Memory B cell (primary cell): Measurements from ENCODE around the gene EPB41L1.
A peak's percentile ranks its signal among the peaks of the same experiment; 100 is the strongest.

Source experiments
- ATAC-seq: fragments of 150-1000 bp; cut with Tn5 transposase; 2 replicates; pipeline ENCODE4 v1.10.0; 2021; ENCODE audit warnings: low read depth, mild to moderate bottlenecking, moderate library complexity
- DNase-seq, 2 donors: peaks; one replicate each; pipeline ENCODE4 v3.0.0; 2022; ENCODE audit warnings: low spot score in 2 of 2
- H3K27ac Mint-ChIP-seq: one replicate; pipeline ENCODE4 v1.8.0; 2022; ENCODE audit warnings: mild to moderate bottlenecking, moderate library complexity, mixed read lengths
- H3K27me3 Mint-ChIP-seq: one replicate; pipeline ENCODE4 v1.8.0; 2022; ENCODE audit warnings: mixed read lengths
- H3K36me3 Mint-ChIP-seq: one replicate; pipeline ENCODE4 v1.8.0; 2022; ENCODE audit warnings: mild to moderate bottlenecking, mixed read lengths
- H3K4me1 Mint-ChIP-seq: one replicate; pipeline ENCODE4 v1.8.0; 2022; ENCODE audit warnings: mixed read lengths
- H3K4me3 Mint-ChIP-seq: one replicate; pipeline ENCODE4 v1.8.0; 2022; ENCODE audit warnings: mild to moderate bottlenecking, moderate library complexity, mixed read lengths
- H3K9me3 Mint-ChIP-seq: one replicate; pipeline ENCODE4 v1.8.0; 2022; ENCODE audit warnings: mixed read lengths

Gene EPB41L1

DNA sequence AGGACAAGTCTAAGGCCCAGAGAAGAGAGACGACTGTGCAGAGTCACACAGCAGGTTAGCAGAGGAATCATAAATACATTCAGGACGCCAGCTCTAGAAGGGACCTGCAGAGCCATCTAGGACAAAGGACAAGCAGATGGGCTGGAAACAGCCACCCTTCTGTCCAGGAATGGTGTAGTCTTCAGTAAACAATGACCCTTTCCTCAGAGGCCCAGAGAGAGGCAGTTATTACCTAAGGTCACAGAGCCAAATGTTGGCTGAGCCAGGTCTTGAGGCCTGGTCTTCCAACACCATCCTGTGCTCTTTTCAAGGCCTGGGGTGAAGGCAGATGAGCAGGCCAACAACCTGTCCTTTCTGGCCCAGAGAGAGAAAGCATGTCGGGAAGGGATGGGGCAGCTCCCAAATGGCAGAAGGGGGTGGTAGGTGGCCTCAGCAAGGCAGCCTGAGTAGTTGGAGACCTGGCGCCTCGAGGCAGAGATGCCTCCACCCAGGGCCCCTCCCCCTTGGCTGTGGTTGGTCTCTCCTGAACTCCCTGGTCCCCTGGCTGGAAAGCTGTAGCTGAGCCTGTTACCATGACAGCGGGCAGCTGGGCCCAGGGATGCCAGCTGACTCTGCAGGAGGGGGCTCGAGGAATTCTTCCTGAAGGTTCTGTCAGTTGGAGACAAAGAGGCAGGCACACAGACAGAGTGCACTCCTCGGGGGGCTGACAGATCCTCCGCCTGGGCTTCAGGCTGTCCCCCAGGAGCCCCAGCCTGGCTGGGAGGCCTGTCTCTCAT, 24.8 kb downstream of the EPB41L1 start:
- DNase-seq (no peak), ATAC-seq (no peak)
- H3K9me3 Mint-ChIP-seq, result no peaks in the 10 kb centered on the region
- no peaks in the 10 kb centered on the region for H3K4me1 Mint-ChIP-seq
- no peak overlapping the region for H3K27ac Mint-ChIP-seq
- H3K27me3 Mint-ChIP-seq, result peaks cover 4% of the 10 kb centered on the region
- no peaks in the 10 kb centered on the region for H3K36me3 Mint-ChIP-seq
- H3K4me3 Mint-ChIP-seq, result no peak overlapping the region

- Mint-ChIP-seq H3K9me3 (no peaks in the 10 kb centered on the region), H3K27ac (no peak overlapping the region), H3K36me3 (no peaks in the 10 kb centered on the region), H3K4me3 (no peak overlapping the region), H3K4me1 (no peaks in the 10 kb centered on the region), H3K27me3 (peaks cover 4% of the 10 kb centered on the region)
- DNase-seq (no peak), ATAC-seq (no peak)
These were observed 25.8 kb downstream of the EPB41L1 start for GRCh38 chr20:36180323-36180722.

GRCh38 chr20:36181934-36182603, 27.5 kb downstream of the EPB41L1 start:
- Mint-ChIP-seq H3K27ac (no peak overlapping the region), H3K4me3 (no peak overlapping the region), H3K4me1 (no peaks in the 10 kb centered on the region), H3K9me3 (no peaks in the 10 kb centered on the region), H3K27me3 (peaks cover 2% of the 10 kb centered on the region), H3K36me3 (no peaks in the 10 kb centered on the region)
- ATAC-seq, result no peak
- DNase-seq, result no peak

DNA sequence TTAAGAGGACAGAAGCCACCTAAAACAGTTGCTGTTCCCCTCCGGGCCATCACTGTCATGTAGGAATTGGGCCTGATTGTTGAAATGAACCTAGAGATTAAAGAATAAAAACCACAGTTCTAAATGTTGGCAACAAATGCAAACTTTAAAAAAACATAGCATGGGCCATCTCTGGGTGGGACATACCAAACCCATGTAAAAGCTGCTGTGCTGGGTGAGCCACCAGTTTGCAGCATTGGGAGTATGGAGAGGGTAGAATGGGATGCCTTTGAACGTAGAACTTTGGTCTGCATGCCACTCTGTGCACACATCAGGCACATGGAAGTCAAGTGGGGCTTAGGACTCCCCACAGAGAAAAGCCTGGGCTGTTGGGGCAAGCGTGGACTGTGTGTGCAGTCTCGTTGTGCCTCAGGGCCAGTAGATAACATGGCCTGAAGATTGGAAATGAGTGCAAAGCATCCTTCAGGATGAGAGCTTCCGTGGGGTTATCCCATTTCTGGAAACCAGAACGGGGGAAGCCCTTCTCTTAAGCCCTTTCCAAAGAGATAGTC, 28.1 kb downstream of the EPB41L1 start:
- H3K27me3 Mint-ChIP-seq, result no peaks in the 10 kb centered on the region
- H3K36me3 Mint-ChIP-seq, result no peaks in the 10 kb centered on the region
- DNase-seq (no peak), ATAC-seq (no peak)
- H3K4me1 Mint-ChIP-seq, result no peaks in the 10 kb centered on the region
- H3K9me3 Mint-ChIP-seq, result no peaks in the 10 kb centered on the region
- H3K4me3 Mint-ChIP-seq, result no peak overlapping the region
- no peak overlapping the region for H3K27ac Mint-ChIP-seq

DNA sequence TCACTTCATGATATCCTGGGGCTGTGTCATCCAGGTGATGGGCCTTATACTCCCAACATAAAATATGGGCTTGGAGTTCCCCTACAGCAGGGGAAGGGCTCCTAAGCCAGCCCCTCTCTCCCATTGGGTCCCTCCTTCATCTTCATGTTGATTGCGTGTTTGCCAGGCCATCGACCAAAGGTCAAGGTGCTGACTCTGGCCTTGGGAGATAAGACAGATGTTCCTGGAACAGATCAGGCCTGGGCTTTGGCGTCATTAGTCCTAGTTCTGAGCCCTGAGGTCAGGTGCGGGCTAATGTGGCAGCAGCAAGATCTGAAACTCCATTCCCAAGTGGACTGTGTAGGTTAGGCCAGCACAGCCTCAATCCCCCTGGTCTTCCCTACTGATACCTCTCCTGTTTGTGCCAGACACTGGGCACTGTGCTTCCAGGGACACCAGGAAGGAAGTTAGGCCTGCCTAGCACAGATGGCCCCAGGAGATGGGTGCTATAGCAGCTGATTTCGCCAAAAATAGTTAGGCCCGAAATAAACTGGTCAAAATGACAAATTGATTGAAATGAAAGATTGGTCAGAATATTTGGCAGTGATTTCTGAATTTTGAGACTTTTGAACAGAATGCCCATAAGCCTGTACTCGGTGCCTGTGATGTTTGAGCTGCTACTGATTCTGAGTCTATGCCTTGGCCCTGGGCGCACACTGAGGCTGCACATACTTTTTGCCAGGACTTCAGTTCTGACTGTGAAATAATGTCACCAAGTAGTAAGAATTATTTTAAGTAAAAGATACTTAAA, 28.8 kb downstream of the EPB41L1 start:
- no peaks in the 10 kb centered on the region for H3K27me3 Mint-ChIP-seq
- no peaks in the 10 kb centered on the region for H3K4me1 Mint-ChIP-seq
- H3K27ac Mint-ChIP-seq, result no peak overlapping the region
- no peaks in the 10 kb centered on the region for H3K36me3 Mint-ChIP-seq
- H3K9me3 Mint-ChIP-seq, result no peaks in the 10 kb centered on the region
- H3K4me3 Mint-ChIP-seq, result no peak overlapping the region
- ATAC-seq (no peak), DNase-seq (no peak)

DNA sequence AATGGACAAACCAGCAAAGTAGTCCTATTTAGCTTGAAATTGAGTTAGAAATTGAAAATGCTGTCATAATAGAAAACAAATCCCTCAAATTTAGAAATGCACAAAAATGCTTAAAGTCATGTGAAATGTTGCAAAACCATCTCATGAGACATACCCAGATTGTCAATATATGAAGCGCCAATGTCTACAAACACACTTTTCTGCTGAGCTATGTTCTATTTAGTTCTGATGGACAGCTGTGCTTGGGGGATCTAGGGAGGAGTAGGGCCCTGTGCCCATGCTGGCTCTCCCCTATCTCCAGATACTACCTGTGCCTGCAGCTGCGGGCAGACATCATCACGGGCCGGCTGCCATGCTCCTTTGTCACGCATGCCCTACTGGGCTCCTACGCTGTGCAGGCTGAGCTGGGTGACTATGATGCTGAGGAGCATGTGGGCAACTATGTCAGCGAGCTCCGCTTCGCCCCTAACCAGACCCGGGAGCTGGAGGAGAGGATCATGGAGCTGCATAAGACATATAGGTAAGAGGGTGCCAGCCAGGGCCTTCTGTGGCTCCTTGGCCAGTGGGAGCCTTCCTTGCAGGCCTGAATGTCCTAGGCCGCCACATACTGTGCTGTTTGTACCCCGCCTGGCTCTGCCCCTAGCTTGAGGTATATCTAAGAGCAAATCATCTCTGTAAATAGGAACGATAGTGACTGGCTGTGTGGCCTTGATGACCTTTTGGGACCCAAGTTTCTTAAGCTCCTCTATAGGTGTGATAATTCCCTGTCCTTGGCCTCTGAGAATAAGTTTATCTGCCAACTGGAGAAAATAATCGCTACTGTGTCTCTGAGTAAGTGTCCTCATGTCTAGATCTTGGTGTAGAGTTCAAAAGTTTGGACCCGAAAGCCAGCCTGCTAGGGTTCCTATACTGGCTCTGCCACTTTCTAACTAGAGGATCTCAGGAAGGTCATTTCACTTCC, 30.6 kb downstream of the EPB41L1 start:
- H3K36me3 Mint-ChIP-seq, result no peaks in the 10 kb centered on the region
- no peaks in the 10 kb centered on the region for H3K9me3 Mint-ChIP-seq
- no peak overlapping the region for H3K27ac Mint-ChIP-seq
- no peak for ATAC-seq
- H3K4me1 Mint-ChIP-seq, result no peaks in the 10 kb centered on the region
- DNase-seq, result no peak
- H3K27me3 Mint-ChIP-seq, result no peaks in the 10 kb centered on the region
- no peak overlapping the region for H3K4me3 Mint-ChIP-seq

GRCh38 chr20:36193977-36194712, 39.6 kb downstream of the EPB41L1 start:
- H3K36me3 Mint-ChIP-seq, result no peaks in the 10 kb centered on the region
- ATAC-seq (no peak), DNase-seq (no peak)
- peaks cover 16% of the 10 kb centered on the region for H3K27me3 Mint-ChIP-seq
- no peaks in the 10 kb centered on the region for H3K9me3 Mint-ChIP-seq
- H3K27ac Mint-ChIP-seq, result no peak overlapping the region
- H3K4me1 Mint-ChIP-seq, result no peaks in the 10 kb centered on the region
- no peak overlapping the region for H3K4me3 Mint-ChIP-seq

DNA sequence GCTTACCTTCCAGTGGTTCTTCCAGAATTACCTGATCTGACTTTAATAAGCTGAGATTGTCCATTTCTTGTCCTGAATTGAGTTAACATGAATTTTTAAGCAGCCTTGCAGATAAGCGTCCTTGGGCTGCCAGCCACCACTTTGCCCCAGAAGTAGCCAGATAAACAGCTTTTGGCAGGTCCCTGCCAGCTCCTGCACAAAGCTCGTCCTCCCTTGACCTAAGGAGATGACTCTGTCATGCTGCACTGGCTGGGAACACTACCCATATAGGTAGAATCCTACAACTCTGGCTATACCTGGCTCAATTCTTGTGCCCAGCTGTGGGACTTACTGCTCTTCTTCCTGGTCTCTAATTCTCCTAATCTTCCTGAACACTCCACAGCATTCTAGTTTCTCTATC, 42.1 kb downstream of the EPB41L1 start:
- H3K36me3 Mint-ChIP-seq, result no peaks in the 10 kb centered on the region
- peaks cover 16% of the 10 kb centered on the region for H3K27me3 Mint-ChIP-seq
- peaks cover 3% of the 10 kb centered on the region for H3K4me1 Mint-ChIP-seq
- no peak for DNase-seq
- H3K9me3 Mint-ChIP-seq, result no peaks in the 10 kb centered on the region
- H3K4me3 Mint-ChIP-seq, result no peak overlapping the region
- ATAC-seq, result no peak
- no peak overlapping the region for H3K27ac Mint-ChIP-seq

DNA sequence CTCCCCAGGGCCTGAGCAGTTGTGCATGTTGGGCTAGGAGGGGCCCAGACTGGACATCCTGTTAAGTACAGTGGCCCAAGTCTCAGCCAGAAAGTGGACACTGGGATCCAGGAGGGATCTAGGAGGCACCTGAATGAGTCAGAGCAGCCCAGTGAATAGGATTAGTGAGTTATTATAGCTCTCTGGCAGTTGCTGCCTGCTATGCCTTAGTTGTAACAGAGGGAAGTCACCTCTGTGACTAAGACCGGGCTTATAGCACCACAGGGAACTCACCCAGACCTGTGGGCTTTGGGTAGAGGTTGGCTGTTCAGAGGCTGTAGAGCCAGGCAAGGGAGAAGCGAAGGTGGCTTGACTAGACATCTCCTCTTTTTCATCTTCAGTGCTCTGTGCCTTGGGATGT, 42.7 kb downstream of the EPB41L1 start:
- Mint-ChIP-seq H3K36me3 (no peaks in the 10 kb centered on the region), H3K27ac (no peak overlapping the region), H3K4me3 (no peak overlapping the region), H3K9me3 (no peaks in the 10 kb centered on the region), H3K4me1 (peaks cover 3% of the 10 kb centered on the region), H3K27me3 (peaks cover 16% of the 10 kb centered on the region)
- DNase-seq (no peak), ATAC-seq (no peak)

GRCh38 chr20:36199345-36200257, 45.1 kb downstream of the EPB41L1 start:
- no peaks in the 10 kb centered on the region for H3K36me3 Mint-ChIP-seq
- H3K4me3 Mint-ChIP-seq, result peak overlapping the region; percentile 52
- no peaks in the 10 kb centered on the region for H3K9me3 Mint-ChIP-seq

DNA sequence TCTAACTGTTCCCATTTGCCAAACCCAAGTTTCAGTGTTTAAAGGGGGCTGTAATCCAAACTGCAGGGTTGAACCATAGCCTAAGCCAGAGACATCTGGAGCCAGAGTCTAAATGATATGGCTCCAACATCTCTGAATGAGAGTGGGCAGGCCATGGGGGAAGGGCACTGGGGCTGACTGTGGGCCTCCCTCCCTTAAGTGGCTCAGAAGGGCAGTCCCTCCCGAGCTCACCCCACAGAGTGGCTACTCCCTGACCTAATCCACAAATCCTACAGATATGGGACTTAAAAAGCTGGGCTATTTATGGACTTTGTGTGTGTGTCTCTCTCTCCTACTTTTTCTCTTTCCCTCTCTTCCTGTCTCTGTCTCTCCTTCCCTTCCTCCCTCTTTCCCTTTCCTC, 45.9 kb downstream of the EPB41L1 start:
- H3K27ac Mint-ChIP-seq, result no peak overlapping the region
- DNase-seq, result no peak
- no peak overlapping the region for H3K4me3 Mint-ChIP-seq
- H3K9me3 Mint-ChIP-seq, result no peaks in the 10 kb centered on the region
- peaks cover 10% of the 10 kb centered on the region for H3K27me3 Mint-ChIP-seq
- no peak for ATAC-seq
- H3K4me1 Mint-ChIP-seq, result peaks cover 5% of the 10 kb centered on the region
- no peaks in the 10 kb centered on the region for H3K36me3 Mint-ChIP-seq

More at GRCh38 chr20:36199345-36200257, 45.1 kb downstream of the EPB41L1 start:
- peak; percentile 72 to 79 for DNase-seq
- Mint-ChIP-seq H3K27me3 (peaks cover 16% of the 10 kb centered on the region), H3K4me1 (peaks cover 5% of the 10 kb centered on the region), H3K27ac (no peak overlapping the region)
- peak; percentile 73 for ATAC-seq

DNA sequence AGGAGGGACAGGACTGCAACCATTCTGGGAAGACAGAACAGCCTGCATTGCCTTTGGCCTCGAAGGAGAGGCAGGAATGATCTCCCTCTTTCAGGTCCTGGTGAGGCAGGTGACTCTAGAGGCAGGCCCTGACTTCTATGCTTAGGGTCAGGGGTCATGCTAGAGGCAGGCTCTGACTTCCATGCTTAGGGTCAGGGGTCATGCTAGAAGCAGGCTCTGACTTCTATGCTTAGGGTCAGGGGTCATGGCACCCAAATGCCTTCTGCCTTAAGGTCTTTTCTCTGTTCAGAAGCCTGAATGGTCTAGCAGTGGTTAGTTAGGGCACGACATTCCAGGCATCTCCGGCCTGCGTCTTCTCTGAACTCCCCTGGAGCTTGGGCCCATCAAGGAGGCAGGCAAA, 46.7 kb downstream of the EPB41L1 start:
- no peak for DNase-seq

More for the DNA sequence above, 46.7 kb downstream of the EPB41L1 start:
- no peak overlapping the region for H3K4me3 Mint-ChIP-seq
- H3K27me3 Mint-ChIP-seq, result peaks cover 7% of the 10 kb centered on the region
- H3K9me3 Mint-ChIP-seq, result no peaks in the 10 kb centered on the region
- H3K4me1 Mint-ChIP-seq, result peaks cover 5% of the 10 kb centered on the region
- no peak for ATAC-seq
- no peaks in the 10 kb centered on the region for H3K36me3 Mint-ChIP-seq
- no peak overlapping the region for H3K27ac Mint-ChIP-seq
